RPMI7951 (cell line): ENCODE data around the gene KNTC1. TPM values are rescaled to one million over a fixed set of nuclear protein-coding genes. Genes with fewer than 3 reads are reported as not detected.
"Not testable (repeated sequence)": the region's sequence is repeated elsewhere in the genome, so short reads cannot be mapped to it uniquely, and the experiment has no call there.

Experiments used
- DNase-seq: peaks from one replicate; pipeline ENCODE4 v3.0.0-alpha.2; 2012; ENCODE audit warnings: low read depth
- total RNA-seq: library from RNA; depleted of rRNA; stranded (reverse); fragments of >200 nt; shearing (Covaris generic); gene quantifications from 2 replicates; pipeline ENCODE4 v1.2.3, GENCODE V29; 2014

Gene KNTC1
- total RNA-seq, 1 experiment from 2014 or later = 57.9 TPM

DNA sequence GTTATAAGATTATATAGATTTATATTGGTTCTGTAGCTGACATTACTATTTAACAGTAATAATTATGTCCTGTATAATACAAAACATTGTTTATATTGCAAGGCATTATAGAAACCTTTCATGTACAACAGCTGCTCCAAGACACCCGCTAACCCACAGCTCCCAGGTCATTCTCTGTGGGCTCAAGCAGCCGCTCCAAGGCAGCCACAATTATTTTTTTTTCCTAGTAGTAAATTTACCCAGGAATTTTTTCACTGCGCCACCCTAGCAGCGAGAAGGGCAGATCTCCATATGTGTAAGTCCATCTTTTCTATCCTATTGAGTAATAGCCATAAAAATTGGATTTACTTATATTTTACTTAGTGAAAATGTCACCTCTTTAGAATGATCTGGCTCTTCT lies 36.3 kb downstream of the KNTC1 start:
- no peak for DNase-seq

DNA sequence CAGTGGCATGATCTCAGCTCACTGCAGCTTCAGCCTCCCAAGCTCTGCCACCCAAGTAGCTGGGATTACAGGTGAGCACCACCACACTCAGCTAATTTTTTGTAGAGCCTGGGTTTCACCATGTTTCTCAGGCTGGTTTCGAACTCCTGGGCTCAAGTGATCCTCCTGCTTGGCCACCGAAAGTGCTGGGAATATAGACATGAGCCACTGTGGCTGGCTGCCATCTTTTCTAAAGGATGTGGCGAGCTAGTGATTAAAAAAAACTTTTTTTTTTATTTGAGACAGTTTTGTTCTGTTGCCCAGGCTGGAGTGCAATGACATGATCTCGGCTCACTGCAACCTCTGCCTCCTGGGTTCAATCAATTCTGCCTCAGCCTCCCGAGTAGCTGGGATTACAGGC lies 39.8 kb downstream of the KNTC1 start:
- DNase-seq = not testable (repeated sequence)

GRCh38 chr12:122569288-122569687 lies 42.2 kb downstream of the KNTC1 start:
- no peak for DNase-seq

DNA sequence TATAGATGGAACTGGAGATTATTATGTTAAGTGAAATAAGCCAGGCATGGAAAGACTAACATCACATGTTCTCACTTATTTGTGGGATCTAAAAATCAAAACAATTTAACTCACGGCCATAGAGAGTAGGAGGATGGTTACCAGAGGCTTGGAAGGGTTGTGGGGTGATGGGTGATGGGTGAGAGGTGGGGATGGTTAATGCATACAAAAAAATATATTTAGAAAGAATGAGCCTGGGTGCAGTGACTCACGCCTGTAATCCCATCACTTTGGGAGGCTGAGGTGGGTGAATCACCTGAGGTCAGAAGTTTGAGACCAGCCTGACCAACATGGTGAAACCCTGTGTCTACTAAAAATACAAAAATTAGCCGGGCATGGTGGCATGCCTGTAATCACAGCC lies 43.0 kb downstream of the KNTC1 start:
- peak; percentile 14 for DNase-seq

GRCh38 chr12:122571821-122572220 lies 44.8 kb downstream of the KNTC1 start:
- no peak for DNase-seq

- not testable (repeated sequence) for DNase-seq
These were observed 56.2 kb downstream of the KNTC1 start for GRCh38 chr12:122583294-122583693.

GRCh38 chr12:122584177-122584863 lies 57.3 kb downstream of the KNTC1 start:
- DNase-seq = no peak

GRCh38 chr12:122590990-122591389 lies 63.9 kb downstream of the KNTC1 start:
- no peak for DNase-seq

- not testable (repeated sequence) for DNase-seq
These were observed 64.9 kb downstream of the KNTC1 start for GRCh38 chr12:122591966-122592365.

GRCh38 chr12:122592543-122592942 lies 65.5 kb downstream of the KNTC1 start:
- DNase-seq = not testable (repeated sequence)

- no peak for DNase-seq
These were observed 66.9 kb downstream of the KNTC1 start for GRCh38 chr12:122593910-122594309.

- DNase-seq = no peak
These were observed 69.8 kb downstream of the KNTC1 start for GRCh38 chr12:122596838-122597237.

GRCh38 chr12:122602456-122602855 lies 75.4 kb downstream of the KNTC1 start:
- DNase-seq = no peak

GRCh38 chr12:122604993-122605392 lies 77.9 kb downstream of the KNTC1 start:
- no peak for DNase-seq

GRCh38 chr12:122609732-122610131 lies 82.7 kb downstream of the KNTC1 start:
- no peak for DNase-seq

DNA sequence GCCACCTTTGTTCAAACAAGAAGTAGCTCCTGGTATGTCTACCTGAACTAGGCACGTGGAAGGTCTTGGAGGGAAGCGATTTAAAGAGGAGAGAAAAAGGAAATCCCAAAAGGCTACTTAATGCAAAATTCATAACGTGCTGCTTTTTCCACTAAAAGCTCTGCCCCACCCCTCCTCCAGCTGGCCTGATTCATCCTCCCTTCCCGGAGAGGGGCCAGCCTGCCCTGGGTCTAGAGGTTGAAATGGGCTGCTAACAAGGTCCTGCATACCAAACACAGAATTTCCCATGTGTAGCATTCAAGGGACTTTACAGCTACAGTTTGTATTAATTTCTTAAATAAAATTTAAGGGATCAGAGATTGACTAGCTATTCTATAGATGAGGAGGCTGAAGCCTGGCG lies 83.2 kb downstream of the KNTC1 start:
- DNase-seq = no peak

DNA sequence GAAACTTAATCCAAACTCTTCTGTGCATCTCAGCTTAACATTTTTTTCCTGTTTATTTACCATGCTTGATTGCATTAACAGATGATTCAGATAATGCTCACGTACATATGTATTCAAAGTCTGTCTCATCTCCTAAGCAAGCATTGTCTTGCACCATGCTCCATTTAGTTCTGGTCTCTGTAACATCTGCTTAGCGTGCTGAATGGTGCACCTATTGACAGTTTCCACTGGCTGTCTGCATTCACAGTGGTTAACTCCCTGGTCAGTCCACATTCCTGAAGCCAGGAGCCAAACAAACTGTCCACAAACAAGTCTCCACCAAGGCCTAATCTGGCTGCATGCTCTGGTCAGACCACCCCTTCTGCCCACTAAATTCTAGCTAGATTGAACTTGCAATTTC lies 83.9 kb downstream of the KNTC1 start:
- no peak for DNase-seq

DNA sequence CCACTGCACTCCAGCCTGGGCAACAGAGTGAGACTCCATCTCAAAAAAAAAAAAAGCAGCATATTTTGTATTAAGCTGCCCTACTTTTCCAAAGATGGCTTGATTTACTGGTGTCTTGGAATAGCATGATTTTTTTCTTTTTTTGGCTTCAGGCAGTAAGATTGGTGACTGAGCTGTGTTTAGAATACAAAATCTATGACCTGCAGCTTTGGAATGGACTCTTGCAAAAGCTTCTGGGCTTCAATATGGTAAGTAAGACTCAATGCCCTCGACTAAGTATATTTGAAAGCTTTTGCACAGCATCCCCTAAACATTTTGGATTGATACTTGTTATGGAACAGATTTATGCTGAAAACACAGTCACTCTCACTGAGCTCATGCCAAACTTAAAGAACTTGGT lies 87.8 kb downstream of the KNTC1 start:
- DNase-seq = no peak

DNA sequence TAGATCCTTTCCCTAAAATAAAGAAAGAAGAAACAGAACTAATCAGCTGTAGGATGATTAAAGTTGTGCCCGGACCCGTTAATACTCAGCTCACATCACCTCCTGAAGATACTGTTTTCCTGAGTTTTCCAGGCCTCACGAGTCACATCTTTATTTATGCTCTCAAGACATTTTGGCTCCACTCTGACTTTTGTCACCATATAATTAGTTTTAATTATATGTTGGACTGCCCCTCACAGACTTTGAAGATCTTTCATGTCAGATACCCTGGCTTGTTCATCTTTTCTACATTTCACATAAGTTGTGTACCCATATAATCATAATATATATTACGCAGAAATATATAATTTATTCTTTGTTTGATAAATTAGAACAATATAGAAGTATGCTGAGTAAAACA lies 88.7 kb downstream of the KNTC1 start:
- no peak for DNase-seq

- DNase-seq = no peak
These were observed 108.4 kb downstream of the KNTC1 start for GRCh38 chr12:122635471-122635870.

- DNase-seq = no peak
These were observed 116.3 kb downstream of the KNTC1 start for GRCh38 chr12:122643207-122643805.

GRCh38 chr12:122646517-122647217 lies 119.6 kb downstream of the KNTC1 start:
- peak; percentile 83 for DNase-seq
